AG04449 (cell line): ENCODE results near the gene ADGRL3.

Experiments used
- CTCF ChIA-PET: fragments of 350-600 bp; formaldehyde crosslinking; extraction: SDS; loops from one replicate; lab custom pipeline; 2021; ENCODE audit warnings: antibody characterized with exemption; lab: Yijun Ruan, JAX
- POLR2A ChIA-PET: fragments of 400-600, 350-600 bp; formaldehyde crosslinking; extraction: SDS; loops from one replicate; lab custom pipeline; 2020; ENCODE audit warnings: antibody characterized with exemption, inconsistent platforms; lab: Yijun Ruan, JAX
- DNase-seq: peaks from one replicate; pipeline ENCODE4 v3.0.0-alpha.2; 2010; ENCODE audit warnings: low read depth, low spot score
- H3K4me3 ChIP-seq: 2 replicates; pipeline ENCODE4 v1.5.1; 2011; ENCODE audit warnings: low read depth, mild to moderate bottlenecking, control low read depth, low read length
- CTCF ChIP-seq: IDR thresholded peaks from one replicate; pipeline ENCODE4 v1.5.1; 2011; ENCODE audit warnings: mild to moderate bottlenecking, moderate library complexity, low read length, control low read depth, inconsistent platforms; ENCODE audit not compliant: insufficient read depth; ENCODE audit errors: missing control alignments

The ADGRL3 gene

GRCh38 chr4:61522312-61522711 is 322.2 kb downstream of the ADGRL3 start:
- no peak for DNase-seq
- CTCF ChIA-PET, result no interaction called here
- POLR2A ChIA-PET, result no interaction called here
- no peak for TF ChIP-seq CTCF
- H3K4me3 ChIP-seq, result no peak overlapping the region

GRCh38 chr4:61527888-61528287 is 327.8 kb downstream of the ADGRL3 start:
- ChIA-PET CTCF (no interaction called here), POLR2A (no interaction called here)
- H3K4me3 ChIP-seq, result no peak overlapping the region
- TF ChIP-seq CTCF, result no peak
- no peak for DNase-seq

GRCh38 chr4:61528595-61528994 is 328.5 kb downstream of the ADGRL3 start:
- no peak for TF ChIP-seq CTCF
- H3K4me3 ChIP-seq, result no peak overlapping the region
- no peak for DNase-seq
- ChIA-PET CTCF (no interaction called here), POLR2A (no interaction called here)

GRCh38 chr4:61531188-61531587 is 331.1 kb downstream of the ADGRL3 start:
- POLR2A ChIA-PET, result no interaction called here
- no peak for DNase-seq
- CTCF ChIA-PET, result no interaction called here

GRCh38 chr4:61532336-61533000 is 332.3 kb downstream of the ADGRL3 start:
- ChIA-PET CTCF (no interaction called here), POLR2A (no interaction called here)
- TF ChIP-seq CTCF, result no peak
- H3K4me3 ChIP-seq, result no peak overlapping the region
- no peak for DNase-seq

More at GRCh38 chr4:61531188-61531587, 331.1 kb downstream of the ADGRL3 start:
- no peak for TF ChIP-seq CTCF
- no peak overlapping the region for H3K4me3 ChIP-seq

- TF ChIP-seq CTCF, result no peak
- ChIA-PET CTCF (no interaction called here), POLR2A (no interaction called here)
- DNase-seq, result no peak
- no peak overlapping the region for H3K4me3 ChIP-seq
Observed at GRCh38 chr4:61533140-61533539, 333.0 kb downstream of the ADGRL3 start.
